ENCODE data around the gene CACNA1D.

The CACNA1D gene

DNA sequence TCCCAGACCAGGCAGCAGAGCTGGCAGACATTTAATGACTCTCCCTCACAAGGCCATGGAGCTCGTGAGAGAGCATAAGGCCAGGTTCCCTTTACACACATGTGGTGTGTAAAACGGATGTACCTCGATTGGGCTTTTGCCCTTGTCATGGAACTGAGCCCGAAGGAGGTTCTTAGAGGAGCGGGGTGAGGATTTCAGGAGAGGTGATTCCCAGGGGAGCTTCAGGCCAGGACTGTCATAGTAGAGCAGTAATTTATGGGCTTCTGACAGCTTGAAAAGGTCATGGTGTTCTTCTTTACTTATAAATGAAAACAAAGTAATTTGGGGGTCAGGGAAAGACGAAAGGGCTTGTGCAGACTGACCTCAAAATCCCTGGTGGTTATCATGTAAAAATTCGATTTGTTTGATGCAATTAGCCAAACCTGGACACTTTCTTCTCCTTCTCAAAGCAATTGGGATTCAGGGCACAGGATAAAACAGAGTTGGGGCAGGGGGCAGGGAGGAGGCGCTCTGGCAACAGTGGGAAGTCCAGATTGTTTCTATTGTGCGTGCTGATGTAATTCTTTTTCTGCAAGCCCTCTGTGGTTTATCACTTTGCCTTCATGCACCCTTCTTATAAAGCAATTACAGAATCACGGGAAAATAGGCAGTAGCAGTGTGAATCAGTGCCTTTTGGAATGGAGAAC, 51.0 kb downstream of the CACNA1D start:
- Histone ChIP-seq H3K27me3 (ENCODE audit: control insufficient read depth in 2 of 2, insufficient read depth in 2 of 2, low read length in 2 of 2) (no peaks in the 10 kb centered on the region), H3K9me3 (ENCODE audit: control insufficient read depth in 2 of 2, low read length in 2 of 2) (no peaks in the 10 kb centered on the region), H3K4me1 (ENCODE audit: control insufficient read depth in 2 of 2, insufficient read depth in 2 of 2, low read length in 2 of 2) (no peaks in the 10 kb centered on the region), H3K4me3 (ENCODE audit: low read length in 2 of 2) (no peak overlapping the region), H3K36me3 (ENCODE audit: control insufficient read depth in 2 of 2, insufficient read depth in 2 of 2, low read length in 2 of 2) (peaks cover 0 to 2% of the 10 kb centered on the region in 2 donors), H3K9ac (ENCODE audit: low read depth in 1 of 2, low read length in 2 of 2) (no peak overlapping the region), H3K27ac (ENCODE audit: low read depth in 2 of 2, low read length in 2 of 2) (no peak overlapping the region)

DNA sequence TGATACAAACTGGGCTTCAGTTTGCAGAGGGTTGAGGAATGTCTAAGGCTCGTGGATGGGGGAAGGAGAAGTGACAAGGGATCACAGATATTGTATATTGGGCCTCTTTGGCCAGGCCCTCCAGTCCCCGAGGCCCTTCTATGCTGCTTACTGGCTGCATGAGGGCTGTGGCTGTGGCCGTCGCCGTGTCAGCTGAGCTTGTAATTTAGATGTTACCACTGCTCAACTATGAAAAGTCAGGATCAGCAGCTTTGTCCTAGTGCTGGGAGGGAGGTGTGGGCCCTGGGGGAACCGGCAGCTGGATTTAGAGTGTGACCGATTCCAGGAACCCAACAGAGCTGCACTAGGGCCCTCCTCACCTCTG, 51.6 kb downstream of the CACNA1D start:
- Histone ChIP-seq H3K4me1 (ENCODE audit: control insufficient read depth in 2 of 2, insufficient read depth in 2 of 2, low read length in 2 of 2) (no peaks in the 10 kb centered on the region), H3K27me3 (ENCODE audit: control insufficient read depth in 2 of 2, insufficient read depth in 2 of 2, low read length in 2 of 2) (no peaks in the 10 kb centered on the region), H3K4me3 (ENCODE audit: low read length in 2 of 2) (no peak overlapping the region), H3K9me3 (ENCODE audit: control insufficient read depth in 2 of 2, low read length in 2 of 2) (no peaks in the 10 kb centered on the region), H3K9ac (ENCODE audit: low read depth in 1 of 2, low read length in 2 of 2) (no peak overlapping the region), H3K27ac (ENCODE audit: low read depth in 2 of 2, low read length in 2 of 2) (no peak overlapping the region), H3K36me3 (ENCODE audit: control insufficient read depth in 2 of 2, insufficient read depth in 2 of 2, low read length in 2 of 2) (peaks cover 0 to 2% of the 10 kb centered on the region in 2 donors)

DNA sequence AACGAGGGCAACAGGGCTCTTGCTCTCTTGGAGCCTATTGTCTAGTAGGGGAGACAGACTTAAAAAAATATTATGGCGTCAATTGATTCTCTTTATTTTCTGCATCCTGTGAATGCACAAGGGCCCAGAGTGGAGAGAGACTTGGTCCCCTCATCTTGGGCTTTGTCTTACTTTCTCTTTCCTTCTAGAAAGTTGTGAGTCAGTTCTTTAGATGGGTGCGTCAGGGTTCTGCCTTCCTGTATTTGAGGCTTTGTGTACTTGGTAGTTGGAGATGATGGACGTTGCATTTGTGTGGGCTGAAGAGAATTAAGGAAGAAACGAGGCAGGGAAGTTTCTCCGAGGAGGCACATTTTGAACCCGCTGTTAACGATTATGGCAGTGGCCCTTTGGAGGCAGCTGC, 52.9 kb downstream of the CACNA1D start:
- H3K4me3 ChIP-seq (ENCODE audit: low read length in 2 of 2), result no peak overlapping the region
- H3K36me3 ChIP-seq (ENCODE audit: control insufficient read depth in 2 of 2, insufficient read depth in 2 of 2, low read length in 2 of 2), result peaks cover 0 to 2% of the 10 kb centered on the region in 2 donors
- no peak overlapping the region for H3K27ac ChIP-seq (ENCODE audit: low read depth in 2 of 2, low read length in 2 of 2)
- H3K9me3 ChIP-seq (ENCODE audit: control insufficient read depth in 2 of 2, low read length in 2 of 2), result no peaks in the 10 kb centered on the region
- no peaks in the 10 kb centered on the region for H3K4me1 ChIP-seq (ENCODE audit: control insufficient read depth in 2 of 2, insufficient read depth in 2 of 2, low read length in 2 of 2)
- no peak overlapping the region for H3K9ac ChIP-seq (ENCODE audit: low read depth in 1 of 2, low read length in 2 of 2)
- H3K27me3 ChIP-seq (ENCODE audit: control insufficient read depth in 2 of 2, insufficient read depth in 2 of 2, low read length in 2 of 2), result no peaks in the 10 kb centered on the region

DNA sequence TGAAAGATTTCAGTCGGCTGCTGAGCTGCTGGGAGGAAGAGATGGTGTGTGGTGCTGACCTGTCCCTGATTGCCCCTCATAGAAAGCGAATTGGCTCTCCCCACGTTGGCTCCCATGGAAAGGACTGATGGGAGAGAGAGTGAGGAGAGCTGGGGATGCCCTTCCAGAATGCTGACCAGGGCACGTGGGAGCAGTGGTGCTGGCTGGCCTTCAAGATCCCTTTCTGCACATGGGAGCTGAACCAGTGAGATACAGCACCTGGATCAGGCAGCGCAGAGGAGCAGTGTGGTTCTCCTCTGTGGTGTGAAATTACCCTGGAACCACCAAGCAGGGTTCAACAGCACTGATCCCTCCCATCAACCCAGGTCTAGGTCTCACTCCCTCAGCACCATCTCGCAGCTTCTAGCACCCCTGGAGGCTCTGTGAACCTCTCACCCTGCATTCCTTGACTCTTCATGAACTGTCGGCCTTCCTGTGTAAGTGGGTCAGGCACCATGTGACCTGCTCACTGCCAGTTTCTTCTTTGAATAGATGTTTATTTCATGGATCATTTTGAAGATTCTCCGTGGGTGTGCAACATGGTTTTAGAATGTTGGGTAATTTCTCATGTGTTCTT, 55.7 kb downstream of the CACNA1D start:
- Histone ChIP-seq H3K4me1 (ENCODE audit: control insufficient read depth in 2 of 2, insufficient read depth in 2 of 2, low read length in 2 of 2) (no peaks in the 10 kb centered on the region), H3K9me3 (ENCODE audit: control insufficient read depth in 2 of 2, low read length in 2 of 2) (no peaks in the 10 kb centered on the region), H3K36me3 (ENCODE audit: control insufficient read depth in 2 of 2, insufficient read depth in 2 of 2, low read length in 2 of 2) (peaks cover 0 to 2% of the 10 kb centered on the region in 2 donors), H3K9ac (ENCODE audit: low read depth in 1 of 2, low read length in 2 of 2) (no peak overlapping the region), H3K4me3 (ENCODE audit: low read length in 2 of 2) (no peak overlapping the region), H3K27ac (ENCODE audit: low read depth in 2 of 2, low read length in 2 of 2) (no peak overlapping the region), H3K27me3 (ENCODE audit: control insufficient read depth in 2 of 2, insufficient read depth in 2 of 2, low read length in 2 of 2) (no peaks in the 10 kb centered on the region)

DNA sequence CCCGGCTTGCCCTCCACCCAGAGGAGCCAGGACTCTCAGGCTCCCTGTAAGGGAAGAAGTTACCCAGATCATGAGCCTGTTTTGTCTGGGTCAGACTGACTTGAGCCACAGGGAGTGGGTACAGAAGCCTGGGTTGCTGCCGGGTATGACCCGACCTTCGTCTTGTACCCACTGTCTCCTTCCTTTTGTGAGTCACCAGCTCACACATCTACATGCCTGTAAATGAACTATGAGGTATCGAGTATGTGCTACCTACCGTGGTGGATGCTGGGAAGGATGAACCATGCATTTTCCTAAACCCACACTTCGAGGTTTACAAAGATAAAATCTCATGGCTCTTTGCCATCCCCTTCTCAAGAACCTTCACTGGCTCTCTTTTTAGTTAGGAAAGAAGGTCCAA, 56.9 kb downstream of the CACNA1D start:
- H3K9me3 ChIP-seq (ENCODE audit: control insufficient read depth in 2 of 2, low read length in 2 of 2), result no peaks in the 10 kb centered on the region
- no peak overlapping the region for H3K27ac ChIP-seq (ENCODE audit: low read depth in 2 of 2, low read length in 2 of 2)
- H3K4me3 ChIP-seq (ENCODE audit: low read length in 2 of 2), result no peak overlapping the region
- no peak overlapping the region for H3K9ac ChIP-seq (ENCODE audit: low read depth in 1 of 2, low read length in 2 of 2)
- no peaks in the 10 kb centered on the region for H3K4me1 ChIP-seq (ENCODE audit: control insufficient read depth in 2 of 2, insufficient read depth in 2 of 2, low read length in 2 of 2)
- H3K36me3 ChIP-seq (ENCODE audit: control insufficient read depth in 2 of 2, insufficient read depth in 2 of 2, low read length in 2 of 2), result peaks cover 0 to 2% of the 10 kb centered on the region in 2 donors
- no peaks in the 10 kb centered on the region for H3K27me3 ChIP-seq (ENCODE audit: control insufficient read depth in 2 of 2, insufficient read depth in 2 of 2, low read length in 2 of 2)

DNA sequence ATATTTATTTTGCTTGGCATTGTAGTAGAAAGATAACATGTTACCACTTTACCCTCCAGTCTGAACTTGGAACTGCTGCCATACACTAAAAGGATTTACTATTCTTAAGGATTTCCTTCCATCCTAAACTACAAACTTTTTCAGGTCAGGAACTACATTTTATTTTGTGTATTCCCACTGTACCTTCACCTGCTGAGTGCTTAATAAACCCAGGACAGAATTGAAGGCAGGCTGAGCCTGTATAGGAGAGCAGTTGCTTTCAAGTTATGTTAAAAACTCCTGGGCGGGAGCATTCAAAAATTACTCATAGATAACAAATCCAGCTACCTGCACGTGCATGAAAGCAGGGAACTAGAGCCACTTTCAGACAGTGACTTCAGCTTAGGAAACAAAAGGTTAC, 58.3 kb downstream of the CACNA1D start:
- H3K4me1 ChIP-seq (ENCODE audit: control insufficient read depth in 2 of 2, insufficient read depth in 2 of 2, low read length in 2 of 2), result no peaks in the 10 kb centered on the region
- H3K9ac ChIP-seq (ENCODE audit: low read depth in 1 of 2, low read length in 2 of 2), result no peak overlapping the region
- H3K9me3 ChIP-seq (ENCODE audit: control insufficient read depth in 2 of 2, low read length in 2 of 2), result no peaks in the 10 kb centered on the region
- peaks cover 0 to 2% of the 10 kb centered on the region in 2 donors for H3K36me3 ChIP-seq (ENCODE audit: control insufficient read depth in 2 of 2, insufficient read depth in 2 of 2, low read length in 2 of 2)
- H3K4me3 ChIP-seq (ENCODE audit: low read length in 2 of 2), result no peak overlapping the region
- H3K27ac ChIP-seq (ENCODE audit: low read depth in 2 of 2, low read length in 2 of 2), result no peak overlapping the region
- H3K27me3 ChIP-seq (ENCODE audit: control insufficient read depth in 2 of 2, insufficient read depth in 2 of 2, low read length in 2 of 2), result no peaks in the 10 kb centered on the region

DNA sequence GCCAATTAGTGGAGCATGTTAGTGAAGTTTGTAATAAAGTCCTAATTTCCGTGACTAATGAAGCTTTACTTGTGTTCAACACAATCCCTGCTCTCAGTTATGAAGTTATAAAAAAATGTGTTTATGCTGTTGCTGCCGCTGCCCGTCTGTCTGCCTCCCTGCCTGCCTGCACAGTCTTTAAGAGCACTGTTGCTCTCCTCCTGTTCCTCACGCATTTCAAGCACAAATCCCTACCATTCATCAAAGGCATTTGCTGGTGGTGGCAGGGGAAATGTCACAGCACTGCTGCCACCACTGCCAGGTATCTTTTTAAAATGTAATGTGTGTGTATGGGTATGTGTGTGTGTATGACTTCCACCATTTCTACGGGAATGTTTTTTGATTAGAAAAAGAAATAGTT, 58.8 kb downstream of the CACNA1D start:
- no peak overlapping the region for H3K4me3 ChIP-seq (ENCODE audit: low read length in 2 of 2)
- H3K27ac ChIP-seq (ENCODE audit: low read depth in 2 of 2, low read length in 2 of 2), result no peak overlapping the region
- no peaks in the 10 kb centered on the region for H3K4me1 ChIP-seq (ENCODE audit: control insufficient read depth in 2 of 2, insufficient read depth in 2 of 2, low read length in 2 of 2)
- no peak overlapping the region for H3K9ac ChIP-seq (ENCODE audit: low read depth in 1 of 2, low read length in 2 of 2)
- no peaks in the 10 kb centered on the region for H3K27me3 ChIP-seq (ENCODE audit: control insufficient read depth in 2 of 2, insufficient read depth in 2 of 2, low read length in 2 of 2)
- no peaks in the 10 kb centered on the region for H3K9me3 ChIP-seq (ENCODE audit: control insufficient read depth in 2 of 2, low read length in 2 of 2)
- H3K36me3 ChIP-seq (ENCODE audit: control insufficient read depth in 2 of 2, insufficient read depth in 2 of 2, low read length in 2 of 2), result peaks cover 0 to 2% of the 10 kb centered on the region in 2 donors

DNA sequence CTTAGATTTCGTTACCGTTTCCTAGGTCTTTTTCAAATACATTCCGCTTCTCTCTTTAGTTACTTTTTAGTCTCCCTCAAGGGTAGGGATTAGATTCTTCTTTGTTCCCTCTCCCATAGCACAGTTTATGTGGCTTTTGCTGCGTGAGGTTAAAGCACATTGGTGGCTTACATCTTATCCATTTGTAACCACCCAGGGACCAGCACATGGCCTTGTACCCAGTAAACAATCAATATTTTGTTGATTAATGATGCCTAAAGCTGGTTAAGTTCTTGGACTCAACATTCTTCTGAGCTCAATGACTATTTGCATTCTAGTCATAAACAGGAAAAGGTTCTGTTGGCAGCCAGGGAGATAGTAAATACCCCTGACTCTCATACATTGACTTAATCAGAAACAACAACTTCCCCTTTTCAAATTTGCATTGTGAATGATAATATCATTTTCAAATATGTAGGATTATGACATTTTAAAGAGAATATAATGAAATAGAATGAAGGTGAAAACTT, 60.2 kb downstream of the CACNA1D start:
- H3K27me3 ChIP-seq (ENCODE audit: control insufficient read depth in 2 of 2, insufficient read depth in 2 of 2, low read length in 2 of 2), result no peaks in the 10 kb centered on the region
- no peaks in the 10 kb centered on the region for H3K9me3 ChIP-seq (ENCODE audit: control insufficient read depth in 2 of 2, low read length in 2 of 2)
- H3K4me3 ChIP-seq (ENCODE audit: low read length in 2 of 2), result no peak overlapping the region
- H3K27ac ChIP-seq (ENCODE audit: low read depth in 2 of 2, low read length in 2 of 2), result no peak overlapping the region
- no peaks in the 10 kb centered on the region for H3K4me1 ChIP-seq (ENCODE audit: control insufficient read depth in 2 of 2, insufficient read depth in 2 of 2, low read length in 2 of 2)
- H3K36me3 ChIP-seq (ENCODE audit: control insufficient read depth in 2 of 2, insufficient read depth in 2 of 2, low read length in 2 of 2), result peaks cover 0 to 2% of the 10 kb centered on the region in 2 donors
- H3K9ac ChIP-seq (ENCODE audit: low read depth in 1 of 2, low read length in 2 of 2), result no peak overlapping the region

DNA sequence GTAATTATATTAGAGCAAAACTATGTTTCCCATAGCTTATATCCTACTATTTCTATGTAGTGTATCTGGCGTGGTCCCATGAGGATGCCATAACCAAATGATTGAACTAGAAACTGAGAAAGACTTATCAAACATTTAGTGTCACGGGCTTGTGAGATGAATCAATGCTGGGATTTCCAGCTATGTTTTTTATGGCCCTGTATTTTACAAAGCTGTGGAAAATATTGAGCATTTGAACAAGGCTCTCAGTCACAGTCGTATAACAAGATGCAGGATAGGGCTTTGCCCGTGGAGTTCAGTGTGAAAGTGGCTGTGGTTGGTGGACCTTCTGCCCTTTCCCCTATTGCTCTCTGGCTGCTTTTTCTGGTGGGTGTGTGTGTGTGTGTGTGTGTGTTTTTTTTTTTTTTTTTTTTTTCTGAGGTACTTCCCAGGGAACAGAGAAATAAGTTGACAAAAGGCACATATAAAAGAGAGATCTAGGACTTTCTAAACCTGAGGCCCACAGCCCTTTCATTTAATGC, 60.7 kb downstream of the CACNA1D start:
- Histone ChIP-seq H3K27me3 (ENCODE audit: control insufficient read depth in 2 of 2, insufficient read depth in 2 of 2, low read length in 2 of 2) (no peaks in the 10 kb centered on the region), H3K36me3 (ENCODE audit: control insufficient read depth in 2 of 2, insufficient read depth in 2 of 2, low read length in 2 of 2) (peaks cover 0 to 2% of the 10 kb centered on the region in 2 donors), H3K4me1 (ENCODE audit: control insufficient read depth in 2 of 2, insufficient read depth in 2 of 2, low read length in 2 of 2) (no peaks in the 10 kb centered on the region), H3K9ac (ENCODE audit: low read depth in 1 of 2, low read length in 2 of 2) (no peak overlapping the region), H3K4me3 (ENCODE audit: low read length in 2 of 2) (no peak overlapping the region), H3K9me3 (ENCODE audit: control insufficient read depth in 2 of 2, low read length in 2 of 2) (no peaks in the 10 kb centered on the region), H3K27ac (ENCODE audit: low read depth in 2 of 2, low read length in 2 of 2) (no peak overlapping the region)

DNA sequence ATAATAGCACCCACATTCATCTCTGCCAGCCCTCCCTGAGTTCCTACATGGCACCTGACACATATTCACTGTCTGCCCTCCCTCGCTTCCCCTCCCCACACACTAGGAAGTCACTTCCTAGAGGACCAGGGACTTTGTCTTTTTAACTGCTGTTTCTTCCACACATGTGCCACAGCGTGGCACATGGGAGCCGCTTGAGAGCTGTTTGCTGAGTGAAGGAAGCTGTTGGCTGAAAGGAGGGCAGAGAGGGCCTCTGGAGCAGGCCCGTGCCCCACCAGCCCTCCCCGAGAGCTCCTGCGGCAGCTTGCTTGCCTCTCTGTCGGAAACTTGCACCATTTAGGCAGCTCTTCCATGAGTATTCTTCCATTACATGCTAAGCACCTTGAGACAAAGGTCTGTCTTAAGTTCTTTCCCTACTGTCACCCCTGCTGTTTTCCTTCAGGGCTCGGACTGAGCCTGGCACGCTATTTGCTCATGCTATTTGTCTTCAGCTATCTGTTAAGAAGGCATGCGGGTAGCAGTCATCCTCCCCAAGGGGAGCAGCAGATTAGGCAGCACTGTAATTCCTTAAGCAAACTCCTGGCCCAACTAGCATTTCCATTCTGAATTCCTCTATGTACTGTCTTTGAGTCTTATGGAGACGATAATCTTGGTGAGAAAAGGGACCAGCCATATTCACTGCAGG, 72.2 kb downstream of the CACNA1D start:
- Histone ChIP-seq H3K4me3 (ENCODE audit: low read length in 2 of 2) (no peak overlapping the region), H3K9me3 (ENCODE audit: control insufficient read depth in 2 of 2, low read length in 2 of 2) (no peaks in the 10 kb centered on the region), H3K9ac (ENCODE audit: low read depth in 1 of 2, low read length in 2 of 2) (no peak overlapping the region), H3K27ac (ENCODE audit: low read depth in 2 of 2, low read length in 2 of 2) (no peak overlapping the region), H3K36me3 (ENCODE audit: control insufficient read depth in 2 of 2, insufficient read depth in 2 of 2, low read length in 2 of 2) (no peaks in the 10 kb centered on the region), H3K27me3 (ENCODE audit: control insufficient read depth in 2 of 2, insufficient read depth in 2 of 2, low read length in 2 of 2) (no peaks in the 10 kb centered on the region), H3K4me1 (ENCODE audit: control insufficient read depth in 2 of 2, insufficient read depth in 2 of 2, low read length in 2 of 2) (no peaks in the 10 kb centered on the region)
